Neural progenitor cell (in vitro differentiated cells): ENCODE measurements around the gene CCSER1. TPM values are rescaled to one million over a fixed set of nuclear protein-coding genes. Genes with fewer than 3 reads are reported as not detected.

Experiments used
- DNase-seq: peaks from one replicate; pipeline ENCODE4 v3.0.0-alpha.2; 2016; ENCODE audit warnings: low spot score
- H2AFZ ChIP-seq: fragments of 200-600 bp; sonication (generic); replicated peaks from 2 replicates; pipeline ENCODE4 v1.6.1; 2016; ENCODE audit warnings: antibody characterized with exemption
- H3F3A ChIP-seq: fragments of 200-600 bp; sonication (generic); 2 replicates; pipeline ENCODE4 v1.6.1; 2016; ENCODE audit warnings: antibody characterized with exemption, low read depth
- H3K27ac ChIP-seq: fragments of 200-600 bp; sonication (generic); 2 replicates; pipeline ENCODE4 v1.5.1; 2016; ENCODE audit warnings: mild to moderate bottlenecking
- H3K27me3 ChIP-seq: fragments of 200-600 bp; sonication (generic); 2 replicates; pipeline ENCODE4 v1.6.1; 2016; ENCODE audit warnings: mild to moderate bottlenecking, moderate library complexity
- H3K36me3 ChIP-seq: fragments of 200-600 bp; sonication (generic); 2 replicates; pipeline ENCODE4 v1.5.1; 2016
- H3K4me1 ChIP-seq: fragments of 200-600 bp; sonication (generic); 2 replicates; pipeline ENCODE4 v1.6.1; 2016; ENCODE audit warnings: mixed run types
- H3K4me2 ChIP-seq: fragments of 200-600 bp; sonication (generic); 2 replicates; pipeline ENCODE4 v1.6.1; 2016
- H3K4me3 ChIP-seq: fragments of 200-600 bp; sonication (generic); 2 replicates; pipeline ENCODE4 v1.5.1; 2016
- H3K79me2 ChIP-seq: fragments of 200-600 bp; sonication (generic); 2 replicates; pipeline ENCODE4 v1.6.1; 2016; ENCODE audit warnings: low read depth
- H3K9ac ChIP-seq: fragments of 200-600 bp; sonication (generic); 2 replicates; pipeline ENCODE4 v1.6.1; 2016
- H3K9me3 ChIP-seq: fragments of 200-600 bp; sonication (generic); 2 replicates; pipeline ENCODE4 v1.5.1; 2016; ENCODE audit warnings: low read depth
- H4K20me1 ChIP-seq: fragments of 200-600 bp; sonication (generic); 2 replicates; pipeline ENCODE4 v1.6.1; 2016; ENCODE audit warnings: low read depth
- H3K27ac Mint-ChIP-seq: 3 replicates; pipeline ENCODE4 v1.8.0; 2021; ENCODE audit warnings: mixed read lengths
- H3K27me3 Mint-ChIP-seq: 2 replicates; pipeline ENCODE4 v1.8.0; 2022; ENCODE audit warnings: low read depth, mild to moderate bottlenecking, inconsistent platforms, moderate library complexity, mixed read lengths; ENCODE audit not compliant: insufficient read depth
- H3K36me3 Mint-ChIP-seq: 3 replicates; pipeline ENCODE4 v1.8.0; 2021; ENCODE audit warnings: mixed read lengths
- H3K4me1 Mint-ChIP-seq: 3 replicates; pipeline ENCODE4 v1.8.0; 2021; ENCODE audit warnings: mixed read lengths
- H3K4me3 Mint-ChIP-seq: 3 replicates; pipeline ENCODE4 v1.8.0; 2021; ENCODE audit warnings: mild to moderate bottlenecking, moderate library complexity, mixed read lengths
- H3K9me3 Mint-ChIP-seq: 3 replicates; pipeline ENCODE4 v1.8.0; 2020; ENCODE audit warnings: mixed read lengths
- EZH2 ChIP-seq: fragments of 200-600 bp; sonication (generic); IDR thresholded peaks from 2 replicates; pipeline ENCODE4 v1.6.1; 2017; ENCODE audit warnings: antibody characterized with exemption, mild to moderate bottlenecking, moderate library complexity
- EZH2phosphoT487 ChIP-seq: fragments of 200-600 bp; sonication (generic); IDR thresholded peaks from 2 replicates; pipeline ENCODE4 v1.6.1; 2017; ENCODE audit warnings: antibody characterized with exemption
- total RNA-seq: library from RNA; depleted of rRNA; stranded (reverse); fragments of >200 nt; gene quantifications from 2 replicates; pipeline ENCODE4 v1.2.3, GENCODE V29; 2015; ENCODE audit warnings: low replicate concordance
- TF ChIP-seq, protein P1 (sequence below): fragments of 200-600 bp; sonication (generic); IDR thresholded peaks from 2 replicates; pipeline ENCODE4 v1.5.1; 2017; ENCODE audit warnings: antibody characterized with exemption, mild to moderate bottlenecking

The CCSER1 gene
- total RNA-seq, 1 donor from 2014 or later, result 0.77 TPM

DNA sequence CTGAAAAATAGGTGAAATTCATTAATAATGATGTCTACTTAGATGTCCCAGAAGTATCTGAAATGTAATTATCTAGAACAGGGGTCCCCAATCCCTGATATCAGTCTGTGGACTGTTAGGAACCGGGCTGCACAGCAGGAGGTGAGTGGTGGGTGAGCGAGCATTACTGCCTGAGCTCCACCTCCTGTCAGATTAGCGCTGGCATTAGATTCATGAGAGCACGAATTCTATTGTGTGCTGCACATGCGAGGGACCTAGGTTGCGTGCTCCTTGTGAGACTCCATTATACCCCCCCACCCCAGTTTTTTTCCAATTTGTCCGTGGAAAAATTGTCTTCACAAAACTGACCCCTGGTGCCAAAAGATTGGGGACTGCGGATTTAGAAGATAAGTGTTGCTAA lies 458.8 kb downstream of the CCSER1 start:
- peaks cover 5% of the 10 kb centered on the region for H3K4me1 Mint-ChIP-seq
- H3K27ac Mint-ChIP-seq, result no peak overlapping the region
- H3K9ac ChIP-seq, result no peak overlapping the region

DNA sequence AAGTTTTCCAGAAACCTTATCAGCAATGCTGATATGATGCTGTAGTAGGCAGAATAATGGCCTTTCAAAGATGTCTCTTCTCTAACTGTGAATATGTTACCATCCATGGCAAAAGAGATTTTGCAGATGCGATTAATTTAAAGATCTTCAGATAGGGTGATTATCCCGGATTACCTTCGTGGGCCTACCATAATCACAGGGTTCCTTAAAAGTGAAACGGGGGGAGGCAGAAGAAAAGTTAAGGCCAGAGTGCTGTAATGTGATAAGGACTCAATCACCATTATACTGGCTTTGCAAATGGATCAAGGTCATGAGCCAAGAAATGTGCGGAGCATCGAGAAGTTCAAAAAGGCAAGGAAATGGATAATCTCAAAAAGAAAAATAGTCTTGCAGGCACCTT lies 459.6 kb downstream of the CCSER1 start:
- no peaks in the 10 kb centered on the region for H3K27me3 Mint-ChIP-seq
- H3K9me3 ChIP-seq, result no peaks in the 10 kb centered on the region
- TF ChIP-seq EZH2, result no peak
- TF ChIP-seq, protein P1, sequence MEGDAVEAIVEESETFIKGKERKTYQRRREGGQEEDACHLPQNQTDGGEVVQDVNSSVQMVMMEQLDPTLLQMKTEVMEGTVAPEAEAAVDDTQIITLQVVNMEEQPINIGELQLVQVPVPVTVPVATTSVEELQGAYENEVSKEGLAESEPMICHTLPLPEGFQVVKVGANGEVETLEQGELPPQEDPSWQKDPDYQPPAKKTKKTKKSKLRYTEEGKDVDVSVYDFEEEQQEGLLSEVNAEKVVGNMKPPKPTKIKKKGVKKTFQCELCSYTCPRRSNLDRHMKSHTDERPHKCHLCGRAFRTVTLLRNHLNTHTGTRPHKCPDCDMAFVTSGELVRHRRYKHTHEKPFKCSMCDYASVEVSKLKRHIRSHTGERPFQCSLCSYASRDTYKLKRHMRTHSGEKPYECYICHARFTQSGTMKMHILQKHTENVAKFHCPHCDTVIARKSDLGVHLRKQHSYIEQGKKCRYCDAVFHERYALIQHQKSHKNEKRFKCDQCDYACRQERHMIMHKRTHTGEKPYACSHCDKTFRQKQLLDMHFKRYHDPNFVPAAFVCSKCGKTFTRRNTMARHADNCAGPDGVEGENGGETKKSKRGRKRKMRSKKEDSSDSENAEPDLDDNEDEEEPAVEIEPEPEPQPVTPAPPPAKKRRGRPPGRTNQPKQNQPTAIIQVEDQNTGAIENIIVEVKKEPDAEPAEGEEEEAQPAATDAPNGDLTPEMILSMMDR, result no peak
- no peak for TF ChIP-seq EZH2phosphoT487

More for the DNA sequence above, 458.8 kb downstream of the CCSER1 start:
- TF ChIP-seq, protein P1, result no peak
- TF ChIP-seq EZH2phosphoT487 (no peak), EZH2 (no peak)
- H3K27me3 Mint-ChIP-seq, result no peaks in the 10 kb centered on the region
- H4K20me1 ChIP-seq, result no peaks in the 10 kb centered on the region
- H3K4me1 ChIP-seq, result no peaks in the 10 kb centered on the region
- peaks cover 2% of the 10 kb centered on the region for H3K9me3 Mint-ChIP-seq
- DNase-seq, result peak; percentile 43
- no peak overlapping the region for H3K4me3 ChIP-seq
- no peak overlapping the region for H3K4me3 Mint-ChIP-seq
- H3K27me3 ChIP-seq, result no peaks in the 10 kb centered on the region
- H2AFZ ChIP-seq, result no peak overlapping the region
- no peaks in the 10 kb centered on the region for H3F3A ChIP-seq
- H3K36me3 ChIP-seq, result no peaks in the 10 kb centered on the region
- H3K36me3 Mint-ChIP-seq, result no peaks in the 10 kb centered on the region
- no peaks in the 10 kb centered on the region for H3K9me3 ChIP-seq
- no peak overlapping the region for H3K27ac ChIP-seq
- no peak overlapping the region for H3K4me2 ChIP-seq
- H3K79me2 ChIP-seq, result no peaks in the 10 kb centered on the region

DNA sequence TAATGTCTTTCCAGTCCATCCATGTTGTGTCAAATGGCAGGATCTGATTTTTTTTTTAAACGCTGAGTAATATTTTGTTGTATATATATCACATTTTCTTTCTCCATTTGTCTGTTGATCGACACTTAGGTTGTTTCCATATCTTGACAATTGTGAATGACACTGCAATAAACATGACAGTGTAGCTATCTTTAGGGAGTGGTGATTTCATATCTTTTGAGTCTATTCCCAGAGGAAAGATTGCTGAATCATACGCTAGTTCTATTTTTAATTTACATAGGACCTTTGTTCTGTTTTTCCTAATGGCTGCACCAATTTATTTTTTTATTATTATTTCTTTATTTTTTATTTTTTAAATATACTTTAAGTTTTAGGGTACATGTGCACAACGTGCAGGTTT lies 470.7 kb downstream of the CCSER1 start:
- TF ChIP-seq EZH2phosphoT487 (no peak), EZH2 (no peak)
- TF ChIP-seq, protein P1, result no peak
- no peak overlapping the region for H3K4me2 ChIP-seq
- no peak for DNase-seq
- H3K27ac ChIP-seq, result no peak overlapping the region
- H3K9ac ChIP-seq, result no peak overlapping the region
- no peaks in the 10 kb centered on the region for H3K36me3 ChIP-seq
- H3K27me3 Mint-ChIP-seq, result no peaks in the 10 kb centered on the region
- no peaks in the 10 kb centered on the region for H4K20me1 ChIP-seq
- no peaks in the 10 kb centered on the region for H3K36me3 Mint-ChIP-seq
- no peak overlapping the region for H2AFZ ChIP-seq
- no peak overlapping the region for H3K4me3 ChIP-seq
- no peaks in the 10 kb centered on the region for H3K4me1 ChIP-seq
- peaks cover 5% of the 10 kb centered on the region for H3K4me1 Mint-ChIP-seq
- H3K27me3 ChIP-seq, result no peaks in the 10 kb centered on the region
- no peak overlapping the region for H3K27ac Mint-ChIP-seq
- H3K9me3 Mint-ChIP-seq, result peaks cover 1% of the 10 kb centered on the region
- no peak overlapping the region for H3K4me3 Mint-ChIP-seq
- no peaks in the 10 kb centered on the region for H3K9me3 ChIP-seq
- H3F3A ChIP-seq, result no peaks in the 10 kb centered on the region
- no peaks in the 10 kb centered on the region for H3K79me2 ChIP-seq

More for the DNA sequence above, 459.6 kb downstream of the CCSER1 start:
- peaks cover 5% of the 10 kb centered on the region for H3K4me1 Mint-ChIP-seq
- H4K20me1 ChIP-seq, result no peaks in the 10 kb centered on the region
- no peaks in the 10 kb centered on the region for H3K27me3 ChIP-seq
- H3K36me3 Mint-ChIP-seq, result no peaks in the 10 kb centered on the region
- H3K27ac ChIP-seq, result no peak overlapping the region
- no peak for DNase-seq
- peaks cover 3% of the 10 kb centered on the region for H3K9me3 Mint-ChIP-seq
- H3K27ac Mint-ChIP-seq, result no peak overlapping the region
- H3K36me3 ChIP-seq, result no peaks in the 10 kb centered on the region
- H3K79me2 ChIP-seq, result no peaks in the 10 kb centered on the region
- no peak overlapping the region for H3K4me2 ChIP-seq
- H3F3A ChIP-seq, result no peaks in the 10 kb centered on the region
- no peak overlapping the region for H3K4me3 ChIP-seq
- H2AFZ ChIP-seq, result no peak overlapping the region
- no peak overlapping the region for H3K4me3 Mint-ChIP-seq
- no peak overlapping the region for H3K9ac ChIP-seq
- no peaks in the 10 kb centered on the region for H3K4me1 ChIP-seq
